HK-2 (cell line): Measurements from ENCODE around the gene C11orf86.
"Not testable (repeated sequence)": the region's sequence is repeated elsewhere in the genome, so short reads cannot be mapped to it uniquely, and the experiment has no call there.

ENCODE experiments used
- DNase-seq: peaks from one replicate; pipeline ENCODE4 v3.0.0-alpha.2; 2018; ENCODE audit not compliant: unreplicated experiment

Gene C11orf86, protein sequence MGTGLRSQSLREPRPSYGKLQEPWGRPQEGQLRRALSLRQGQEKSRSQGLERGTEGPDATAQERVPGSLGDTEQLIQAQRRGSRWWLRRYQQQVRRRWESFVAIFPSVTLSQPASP

DNA sequence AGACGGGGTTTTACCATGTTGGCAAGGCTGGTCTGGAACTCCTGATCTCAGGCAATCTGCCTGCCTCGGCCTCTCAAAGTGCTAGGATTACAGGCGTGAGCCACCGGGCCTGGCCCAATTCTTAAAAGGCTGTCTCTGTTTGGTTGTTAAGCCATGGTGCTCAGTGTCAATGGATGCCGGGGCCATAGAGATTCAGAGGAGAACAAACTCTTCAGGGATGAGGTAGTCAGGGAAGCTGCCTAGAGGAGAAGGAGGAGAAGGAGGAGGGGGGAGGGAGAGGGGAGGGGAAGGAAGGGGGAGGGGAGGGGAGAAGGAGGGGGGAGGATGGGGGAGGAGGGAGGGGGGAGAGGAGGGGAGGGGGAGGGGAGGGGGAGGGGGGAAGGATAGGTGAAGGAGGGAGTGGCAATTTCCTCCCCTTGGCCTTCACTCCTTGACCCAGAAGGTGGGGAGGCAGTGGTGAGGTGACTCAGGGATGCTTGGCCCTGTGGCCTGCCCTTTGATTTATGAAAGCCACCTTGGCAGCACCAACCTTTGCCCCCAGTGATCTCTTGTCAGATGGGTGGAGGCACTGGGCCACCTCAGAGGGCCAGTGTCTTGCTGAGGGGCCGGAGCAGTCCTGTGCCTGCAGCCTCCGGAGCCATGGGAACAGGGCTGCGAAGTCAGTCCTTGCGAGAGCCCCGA lies at the start of gene C11orf86:
Gene C11orf86 (plus strand): TSS at position 581 of the 681 bp plus-strand sequence. CDS start 59 bp downstream, at position 640.
- DNase-seq, result no peak

DNA sequence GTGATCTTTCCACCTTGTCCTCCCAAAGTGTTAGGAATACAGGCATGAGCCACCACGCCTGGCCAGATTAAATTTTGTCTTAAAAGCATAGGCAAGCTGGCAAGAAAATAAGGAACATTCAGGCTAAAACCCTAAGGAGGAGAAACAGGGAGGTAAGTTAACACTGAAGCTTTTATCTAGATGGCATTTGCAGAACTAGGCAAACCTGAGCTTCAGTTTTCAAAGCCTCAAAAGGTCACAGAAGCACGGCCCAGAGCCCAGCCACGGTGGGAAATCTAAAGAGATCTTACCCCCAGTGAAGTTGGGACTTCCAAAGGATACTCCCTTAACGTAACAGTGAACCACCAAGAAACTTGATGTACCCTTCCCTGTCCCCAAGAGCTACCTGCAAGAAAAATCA lies 45.4 kb upstream of the C11orf86 start:
- no peak for DNase-seq

DNA sequence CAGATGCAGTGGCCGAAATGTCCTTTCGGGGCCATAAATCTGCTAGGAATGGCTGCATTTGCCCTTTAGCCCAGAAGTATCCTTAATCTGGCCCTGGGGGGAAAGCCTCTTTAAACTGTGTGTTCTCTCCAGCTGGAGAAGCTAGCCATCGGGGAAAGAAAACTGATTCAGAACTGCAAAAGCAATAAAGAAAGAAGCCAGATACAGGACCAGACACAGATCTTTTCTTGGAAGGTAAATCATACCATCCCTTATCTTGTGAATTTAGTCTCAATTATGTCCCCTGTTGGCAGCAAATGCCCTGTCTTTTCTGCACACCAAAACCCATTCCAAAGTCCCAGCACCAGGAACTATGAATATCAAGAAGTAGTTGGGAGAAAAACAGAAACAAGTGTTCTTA lies 42.6 kb upstream of the C11orf86 start:
- DNase-seq, result no peak

DNA sequence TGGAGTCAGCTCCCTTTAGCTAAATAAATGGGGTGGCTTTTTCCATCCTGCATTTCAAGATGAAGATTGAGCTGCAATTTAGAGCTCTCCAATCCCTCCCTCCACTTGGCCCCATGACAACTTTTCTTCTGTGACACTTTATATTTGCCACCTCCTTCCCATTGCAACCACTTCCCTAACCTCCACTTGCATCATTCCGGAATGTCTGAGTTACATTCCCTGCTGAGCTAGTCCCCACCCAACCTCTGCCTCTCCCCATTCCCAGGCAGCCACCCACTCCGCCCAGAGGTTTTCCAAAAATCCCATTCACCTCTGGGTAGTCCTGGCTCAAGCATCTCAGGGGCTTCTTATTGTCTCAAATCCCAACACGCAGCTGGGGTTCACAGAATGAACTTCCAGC lies 41.6 kb upstream of the C11orf86 start:
- no peak for DNase-seq

DNA sequence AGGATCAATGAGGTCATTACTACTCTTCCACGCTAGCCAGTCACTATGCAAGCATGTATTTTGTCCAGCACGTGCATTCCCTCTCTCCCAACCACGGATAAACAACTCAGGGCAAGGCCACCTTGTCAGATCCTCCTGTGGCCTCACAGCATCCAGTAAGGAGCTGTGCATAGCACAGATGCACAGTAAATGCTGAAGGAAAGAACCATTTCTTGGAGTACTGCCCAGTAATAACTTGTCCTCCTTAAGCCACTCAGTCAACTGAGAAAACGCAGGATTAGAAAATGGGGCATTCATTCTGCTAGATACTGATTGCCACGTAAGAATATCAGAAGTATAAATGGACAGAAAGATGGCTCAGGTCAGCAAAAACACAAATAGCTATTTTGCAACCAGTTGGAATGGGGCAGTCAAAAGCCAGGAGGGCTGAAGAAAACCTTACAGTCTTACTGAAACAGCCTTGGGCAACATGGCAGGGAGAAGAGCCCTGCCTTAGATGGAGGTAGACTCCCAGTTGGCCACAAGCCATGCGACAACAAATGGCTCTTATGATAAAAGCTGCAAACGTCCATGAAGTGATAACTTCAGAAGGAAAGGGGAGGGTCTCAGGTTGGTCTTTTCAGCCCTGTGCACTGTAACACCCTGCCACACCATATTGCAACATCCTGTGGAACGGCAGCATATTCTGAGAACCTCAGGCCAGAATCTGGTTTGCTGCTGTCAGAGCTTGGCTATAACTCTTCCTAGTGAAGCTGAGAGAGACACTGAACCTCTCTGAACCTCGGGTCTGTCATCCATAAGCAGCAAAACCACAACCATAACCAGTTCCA lies 39.9 kb upstream of the C11orf86 start:
- no peak for DNase-seq

DNA sequence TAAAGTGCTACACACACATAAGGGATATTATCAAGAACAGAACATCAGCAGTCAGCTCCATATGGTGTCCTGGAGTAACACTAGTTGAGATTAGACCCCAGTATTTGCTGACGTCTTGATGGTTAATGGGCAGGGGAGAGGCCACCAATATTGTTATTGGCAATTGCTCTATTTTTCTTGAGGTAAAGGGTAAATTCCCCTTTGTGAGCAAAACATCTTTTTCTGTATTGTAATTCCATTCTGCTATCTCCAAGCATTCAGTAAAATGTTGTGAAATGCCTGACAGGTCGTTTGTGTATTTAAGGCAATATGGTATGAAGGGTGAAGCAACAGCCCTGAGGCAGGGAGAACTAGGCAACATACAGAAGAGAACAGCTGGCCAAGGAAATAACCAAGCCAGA lies 38.8 kb upstream of the C11orf86 start:
- DNase-seq, result no peak

DNA sequence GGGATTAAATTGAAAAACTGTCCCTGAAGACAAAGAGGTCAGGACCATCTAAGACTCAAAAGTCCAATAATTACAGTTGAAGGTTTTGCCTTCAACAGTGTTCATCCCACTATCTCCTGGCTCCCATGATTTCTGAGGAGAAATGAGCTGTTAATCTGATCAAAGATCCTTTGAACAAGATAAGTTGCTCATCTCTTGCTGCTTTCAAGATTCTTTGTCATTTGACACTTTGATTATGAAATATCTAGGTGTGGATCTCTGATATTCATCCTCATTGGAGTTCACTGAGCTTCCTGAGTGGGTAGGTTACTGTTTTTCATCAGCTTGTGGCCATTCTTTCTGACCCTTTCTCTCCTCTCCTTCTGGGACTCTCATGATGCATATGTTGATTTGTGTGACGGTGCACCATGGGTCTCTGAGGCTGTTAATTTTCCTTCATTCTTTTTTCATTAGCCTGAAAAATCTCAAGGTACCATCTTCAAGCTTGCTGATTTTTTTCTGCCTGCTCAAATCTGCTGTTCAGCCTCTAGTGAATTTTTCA lies 37.8 kb upstream of the C11orf86 start:
- DNase-seq, result no peak

DNA sequence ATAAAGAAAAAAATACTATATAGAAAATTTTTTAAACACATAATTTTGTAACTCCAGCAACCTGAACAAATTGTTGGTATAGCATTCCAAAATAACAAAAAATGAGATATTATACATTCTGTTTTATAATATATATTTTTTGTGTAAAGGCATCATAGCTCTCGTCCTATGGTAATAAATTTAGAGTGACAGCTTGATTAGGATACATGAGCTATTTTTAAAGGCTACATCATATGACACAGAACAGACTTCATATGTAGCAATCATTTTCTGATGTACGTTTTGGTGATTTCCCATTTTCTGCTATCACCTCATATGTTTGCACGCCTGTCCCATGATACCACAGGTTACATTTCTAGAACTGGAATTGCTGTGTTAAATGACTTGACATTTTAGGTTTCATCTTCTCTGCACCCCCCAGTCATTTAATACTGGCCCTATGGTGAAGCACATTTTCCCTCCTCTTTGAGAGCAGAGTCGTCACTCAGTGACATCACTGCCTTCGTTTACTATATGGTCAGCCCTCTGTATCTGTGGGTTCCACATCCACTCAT lies 36.4 kb upstream of the C11orf86 start:
- DNase-seq, result no peak

DNA sequence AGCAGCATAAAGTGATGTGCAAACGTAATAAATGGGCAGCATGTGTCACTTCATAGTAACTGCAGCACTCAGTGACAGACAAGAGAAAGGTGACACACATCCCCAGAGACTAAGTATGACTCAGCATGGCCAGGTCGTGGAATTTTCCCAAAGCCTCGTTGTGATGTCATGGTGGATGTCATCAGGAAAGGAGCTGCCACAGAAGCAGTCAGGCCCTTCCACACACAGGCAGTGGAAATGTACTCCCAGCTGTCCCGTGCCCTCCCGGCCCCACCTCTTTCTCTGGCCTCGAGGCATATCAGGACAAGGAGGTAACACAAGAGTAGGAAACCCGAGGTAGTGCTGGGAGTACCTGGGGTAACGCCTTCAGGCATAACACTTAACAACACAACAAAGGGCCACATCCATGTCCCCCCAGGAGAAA lies 25.0 kb upstream of the C11orf86 start:
- DNase-seq, result peak; percentile 68

DNA sequence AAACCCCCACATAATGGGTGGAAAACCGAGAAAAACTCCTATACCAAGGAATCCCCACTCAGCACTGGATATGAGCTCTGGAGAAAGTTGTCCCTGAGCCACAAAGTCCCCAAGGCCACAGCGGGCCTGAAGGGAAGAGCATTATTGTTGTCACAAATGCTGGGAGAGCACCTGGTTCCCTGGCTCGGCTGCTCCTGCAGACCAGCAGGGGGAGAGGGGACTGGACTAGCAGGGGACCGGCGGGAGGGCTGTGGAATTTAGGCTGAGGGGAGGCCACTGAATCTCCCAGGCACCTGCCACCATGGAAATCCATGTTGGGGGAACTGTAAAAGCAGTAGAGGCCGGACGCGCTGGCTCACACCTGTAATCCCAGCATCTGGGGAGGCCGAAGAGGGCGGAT lies 24.0 kb upstream of the C11orf86 start:
- no peak for DNase-seq

DNA sequence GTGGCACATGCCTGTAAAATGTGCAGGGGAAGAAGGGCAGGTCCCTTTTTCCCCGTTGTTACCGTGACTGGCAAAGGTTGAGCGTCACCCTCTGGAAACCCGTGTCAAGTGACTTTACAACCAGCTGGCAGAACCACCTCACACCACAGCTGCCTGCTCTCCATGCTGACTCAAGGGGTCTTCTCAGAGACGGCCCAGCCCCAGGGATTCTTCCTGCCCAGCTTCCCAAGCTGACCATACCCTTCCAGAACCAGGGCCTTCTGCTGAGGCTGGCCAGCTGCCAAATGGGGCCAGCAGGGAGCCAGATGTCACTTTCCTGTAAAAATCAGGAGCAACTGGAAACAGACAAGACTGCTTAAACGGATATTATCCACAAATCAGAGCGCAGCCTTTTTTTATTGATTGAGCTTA lies 23.2 kb upstream of the C11orf86 start:
- DNase-seq, result no peak

DNA sequence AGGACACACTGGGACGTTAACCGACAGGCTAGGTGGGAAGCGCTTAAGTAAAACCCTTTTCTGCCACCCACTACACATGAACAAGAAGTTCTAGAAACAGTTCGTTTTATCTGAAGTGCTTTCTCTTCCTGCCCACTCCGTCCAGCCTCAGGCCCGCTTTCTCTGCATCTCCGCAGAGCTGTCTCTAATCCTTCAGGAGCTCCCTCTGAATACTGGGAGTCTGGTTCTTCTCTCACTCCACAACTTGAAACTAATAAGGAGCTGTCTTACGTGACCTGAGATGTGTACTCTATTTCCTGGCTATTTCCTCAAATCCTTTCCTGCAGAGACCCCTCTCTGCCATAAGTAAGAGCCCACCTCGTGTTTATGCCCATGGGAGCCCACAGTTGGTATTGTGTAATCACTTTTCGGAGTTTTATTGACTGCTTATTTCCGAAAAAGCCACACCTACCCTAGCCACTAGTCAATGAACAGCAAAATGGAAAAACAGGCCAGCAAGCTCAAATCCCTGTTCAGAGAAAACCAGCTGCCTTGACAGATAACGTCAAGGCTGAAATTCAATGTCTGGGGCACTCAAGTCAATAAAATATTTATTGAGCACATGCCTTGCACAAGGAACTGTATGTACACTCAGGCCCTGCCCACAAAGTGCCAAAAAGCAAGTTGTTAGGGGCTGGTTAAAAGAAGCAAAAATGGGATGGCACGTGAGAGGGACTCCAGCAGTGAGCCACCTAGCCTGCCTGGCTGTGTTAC lies 21.8 kb upstream of the C11orf86 start:
- DNase-seq, result no peak

DNA sequence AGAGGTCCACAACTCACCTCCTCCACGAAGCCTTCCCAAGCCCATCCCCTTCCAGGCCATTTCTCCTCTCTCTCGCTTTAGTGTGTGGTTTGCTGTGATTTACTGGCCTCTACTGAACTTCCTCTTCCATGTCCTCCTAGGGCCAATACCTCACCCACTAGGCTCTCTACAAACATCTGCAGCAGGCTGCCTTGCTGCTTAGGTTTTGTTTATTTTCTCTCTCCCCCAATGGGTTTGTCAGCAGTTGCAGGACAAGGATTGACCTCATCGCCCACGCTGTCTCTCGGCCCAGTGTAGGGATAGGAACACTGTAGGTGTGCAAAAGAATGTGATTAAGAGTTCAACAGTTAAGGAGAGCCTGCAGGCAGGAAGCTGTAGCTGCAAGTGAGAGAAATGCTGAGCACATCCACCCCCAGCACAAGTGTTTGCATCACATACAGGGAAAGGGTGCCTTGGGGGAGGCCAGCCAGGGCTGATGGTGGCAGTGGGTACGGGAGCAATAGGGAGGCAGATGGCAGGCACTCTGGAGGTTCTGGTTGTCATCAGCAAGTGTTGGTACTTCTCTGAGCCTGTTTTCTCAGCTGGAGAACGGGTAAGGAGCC lies 18.3 kb upstream of the C11orf86 start:
- DNase-seq, result no peak

DNA sequence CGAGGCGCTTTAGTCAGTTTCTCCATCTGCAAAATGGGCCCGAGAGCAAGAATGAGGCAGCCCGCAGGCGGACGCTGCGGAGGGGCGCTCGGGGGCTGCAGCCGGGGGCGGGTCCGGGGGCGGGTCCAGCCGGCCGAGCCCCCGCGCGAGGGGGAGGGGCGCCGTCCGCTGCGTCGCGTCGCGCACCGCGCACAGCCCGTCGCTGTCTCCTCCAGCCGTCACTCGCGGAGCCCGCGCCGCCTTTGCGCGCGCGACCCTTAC lies 17.2 kb upstream of the C11orf86 start:
- DNase-seq, result no peak

DNA sequence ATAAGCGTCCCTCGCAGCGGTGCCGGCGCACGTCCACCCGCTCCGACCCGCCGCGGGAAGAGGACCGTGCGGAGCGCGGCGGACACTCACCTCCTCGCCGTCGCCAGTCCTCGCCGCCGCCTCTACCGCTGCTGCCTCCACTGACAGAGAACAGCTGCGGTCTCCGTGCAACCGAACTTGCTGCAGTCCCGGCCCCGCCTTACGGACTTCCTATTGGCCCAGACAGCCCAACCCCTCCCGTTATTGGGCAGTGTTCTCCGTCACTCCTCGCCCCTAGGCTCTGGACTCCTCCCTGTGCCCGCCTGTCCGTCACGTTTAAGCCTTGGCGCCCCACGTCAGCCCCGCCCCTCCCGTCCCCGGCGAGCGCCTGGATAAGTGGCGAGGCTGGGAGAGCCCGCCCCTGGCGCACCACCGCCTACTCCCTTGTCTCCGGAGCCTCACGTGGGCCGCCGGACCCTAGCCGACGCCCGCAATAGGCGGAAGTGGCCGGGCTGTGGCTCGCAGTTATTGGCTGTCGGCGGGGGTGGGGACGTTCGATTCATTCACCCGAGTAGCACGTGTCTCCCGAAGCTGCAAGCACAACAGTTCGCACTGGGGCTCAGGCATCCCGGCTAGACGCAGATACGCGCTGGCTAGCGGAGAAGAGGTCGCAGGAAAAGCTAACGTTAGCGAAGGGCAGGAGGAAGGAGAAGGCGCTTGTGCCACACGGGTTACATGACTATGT lies 16.7 kb upstream of the C11orf86 start, which contains the start of gene PC:
Gene PC (minus strand): TSS at position 152 of the 724 bp plus-strand sequence. CDS start 86,224 bp downstream, outside the sequence.
- DNase-seq, result peak; percentile 98

DNA sequence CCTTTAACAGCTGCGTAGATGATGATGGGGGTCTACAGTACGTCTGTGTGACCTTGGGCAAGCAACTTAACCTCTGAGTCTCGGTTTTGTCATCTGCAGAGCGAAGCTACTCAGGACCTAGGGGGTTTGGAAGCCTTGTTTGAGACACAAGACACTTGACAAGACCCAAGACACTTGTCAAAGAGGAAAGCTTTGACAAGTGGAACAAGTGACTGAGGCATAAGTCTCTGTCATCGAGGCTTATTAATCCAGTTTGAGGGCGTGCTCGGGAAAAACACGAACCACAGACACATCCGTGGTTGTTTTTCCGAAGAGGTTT lies 16.2 kb upstream of the C11orf86 start:
- DNase-seq, result no peak

DNA sequence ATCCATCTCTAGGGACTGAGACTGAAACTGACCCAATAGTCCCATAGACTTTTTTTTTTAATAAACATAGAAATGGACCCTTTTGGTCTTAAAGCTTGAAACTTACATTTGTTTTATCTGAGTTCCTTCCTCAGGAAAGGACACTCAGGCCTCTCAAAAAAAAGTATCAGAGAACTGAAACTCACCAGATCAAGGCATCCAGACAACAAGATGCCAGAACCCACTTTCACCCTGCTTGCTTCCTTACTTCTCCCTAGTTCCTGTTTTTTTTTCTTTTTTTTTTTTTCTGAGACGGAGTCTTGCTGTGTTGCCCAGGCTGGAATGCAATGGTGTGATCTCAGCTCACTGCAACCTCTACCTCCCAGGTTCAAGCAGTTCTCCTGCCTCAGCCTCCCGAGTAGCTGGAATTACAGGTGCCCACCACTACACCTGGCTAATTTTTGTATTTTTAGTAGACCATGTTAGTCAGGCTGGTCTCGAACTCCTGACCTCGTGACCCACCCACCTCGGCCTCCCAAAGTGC lies 13.4 kb upstream of the C11orf86 start:
- not testable (repeated sequence) for DNase-seq

DNA sequence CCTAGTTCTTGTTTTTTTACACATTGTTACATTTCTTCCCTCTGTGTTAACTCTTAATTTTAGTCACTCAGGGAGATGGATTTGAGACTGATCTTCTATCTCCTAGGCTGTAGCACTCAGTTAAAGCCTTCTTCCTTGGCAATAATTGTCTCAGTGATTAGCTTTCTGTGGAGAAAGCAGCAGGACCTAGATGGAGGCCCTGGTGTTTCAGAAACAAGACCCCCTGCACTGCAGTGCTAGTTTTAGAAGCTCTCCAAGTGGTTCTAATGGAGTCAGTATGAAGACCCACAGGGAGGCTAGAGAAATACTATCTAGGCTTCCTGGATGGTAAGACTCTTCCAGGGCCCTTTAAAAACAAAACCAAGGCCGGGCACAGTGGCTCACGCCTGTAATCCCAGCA lies 12.9 kb upstream of the C11orf86 start:
- no peak for DNase-seq

DNA sequence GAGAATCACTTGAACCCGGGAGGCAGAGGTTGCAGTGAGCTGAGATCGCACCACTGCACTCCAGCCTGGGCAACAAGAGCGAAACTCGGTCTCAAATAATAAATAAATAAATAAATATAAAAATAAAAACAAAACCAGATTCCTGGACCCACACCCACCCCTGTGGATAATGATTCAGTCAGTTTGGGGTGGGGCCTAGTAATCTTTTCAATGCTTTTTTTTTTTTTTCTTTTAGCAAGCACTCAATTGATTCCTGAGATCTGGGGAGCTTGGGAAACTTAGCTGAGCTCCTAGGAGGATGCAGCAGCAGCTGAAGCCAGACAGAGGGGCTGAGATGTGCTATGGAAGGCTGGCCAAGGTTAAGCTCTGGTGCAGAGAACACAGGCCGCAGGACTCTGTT lies 12.3 kb upstream of the C11orf86 start:
- no peak for DNase-seq

DNA sequence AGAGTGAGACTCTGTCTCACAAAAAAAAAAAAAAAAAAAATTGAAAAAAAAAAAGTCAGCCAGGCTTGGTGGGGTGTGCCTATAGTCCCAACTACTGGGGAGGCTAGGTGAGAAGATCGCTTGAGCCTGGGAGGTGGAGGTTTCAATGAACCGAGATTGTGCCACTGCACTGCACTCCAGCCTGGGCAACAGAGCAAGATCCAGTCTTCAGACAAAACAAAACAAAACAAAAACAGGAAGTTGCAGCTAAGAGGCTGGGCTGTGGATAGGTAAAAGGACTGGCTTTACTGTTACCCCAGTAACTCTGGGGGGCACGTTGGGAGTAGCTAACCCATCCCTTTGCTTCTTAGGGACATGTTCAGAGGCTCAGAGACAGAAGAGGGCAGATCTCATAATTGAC lies 10.6 kb upstream of the C11orf86 start:
- DNase-seq, result no peak

DNA sequence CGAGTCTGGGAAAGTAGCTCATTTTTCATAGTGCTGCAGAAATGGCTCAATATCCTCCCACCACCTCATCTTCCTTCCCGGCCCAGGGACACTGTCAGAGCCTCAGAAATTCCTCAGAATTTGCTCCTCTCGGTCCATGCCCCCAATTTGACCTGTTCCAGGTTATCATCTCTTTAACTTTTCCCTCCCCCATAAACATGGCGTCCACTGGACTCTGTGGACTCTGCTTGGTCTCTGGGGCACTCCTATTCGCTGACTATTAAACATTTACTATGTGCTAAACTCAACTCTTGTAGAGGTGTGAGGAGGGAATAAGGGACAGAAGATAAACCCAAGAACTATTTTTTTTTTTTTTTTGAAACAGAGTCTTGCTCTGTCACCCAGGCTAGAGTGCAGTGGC lies 8.8 kb upstream of the C11orf86 start:
- no peak for DNase-seq
